NCI-H526 treated with DMSO at 0.1 percent for 48 hours (cell line): ENCODE data around the gene ASGR2.
A peak's percentile ranks its signal among the peaks of the same experiment; 100 is the strongest.
"Not testable (repeated sequence)": the region's sequence is repeated elsewhere in the genome, so short reads cannot be mapped to it uniquely, and the experiment has no call there.

Experiments used
- DNase-seq: peaks from one replicate; lab custom pipeline; 2025; lab: John Stamatoyannopoulos, UW

Gene ASGR2

GRCh38 chr17:7114241-7114874, at the start of gene ASGR2:
Gene ASGR2 (minus strand): TSS chr17:7114822. CDS start chr17:7114240, 582 bp downstream.
- DNase-seq, result no peak

- DNase-seq, result not testable (repeated sequence)
Observed at GRCh38 chr17:7159571-7159970, 44.9 kb upstream of the ASGR2 start.

GRCh38 chr17:7158424-7158823, 43.8 kb upstream of the ASGR2 start:
- not testable (repeated sequence) for DNase-seq

- no peak for DNase-seq
Observed at GRCh38 chr17:7156342-7156940, 41.8 kb upstream of the ASGR2 start.

GRCh38 chr17:7147772-7148171, 33.1 kb upstream of the ASGR2 start:
- DNase-seq, result no peak

GRCh38 chr17:7146115-7146514, 31.5 kb upstream of the ASGR2 start:
- DNase-seq, result no peak

GRCh38 chr17:7144213-7144612, 29.6 kb upstream of the ASGR2 start:
- DNase-seq, result no peak

- DNase-seq, result peak; percentile 15
Observed at GRCh38 chr17:7141824-7142223, 27.2 kb upstream of the ASGR2 start.

GRCh38 chr17:7139400-7139799, 24.8 kb upstream of the ASGR2 start:
- DNase-seq, result no peak

- no peak for DNase-seq
Observed at GRCh38 chr17:7138800-7139381, 24.3 kb upstream of the ASGR2 start.

GRCh38 chr17:7137171-7137943, 22.7 kb upstream of the ASGR2 start:
- no peak for DNase-seq

GRCh38 chr17:7136266-7136877, 21.8 kb upstream of the ASGR2 start:
- peak; percentile 29 for DNase-seq

- DNase-seq, result no peak
Observed at GRCh38 chr17:7133916-7134315, 19.3 kb upstream of the ASGR2 start.

GRCh38 chr17:7133424-7133823, 18.8 kb upstream of the ASGR2 start:
- no peak for DNase-seq

GRCh38 chr17:7132511-7133094, 18.0 kb upstream of the ASGR2 start:
- DNase-seq, result no peak

GRCh38 chr17:7131423-7131791, 16.8 kb upstream of the ASGR2 start:
- no peak for DNase-seq

GRCh38 chr17:7130621-7131422, 16.2 kb upstream of the ASGR2 start:
- no peak for DNase-seq

- DNase-seq, result no peak
Observed at GRCh38 chr17:7129311-7129710, 14.7 kb upstream of the ASGR2 start.

GRCh38 chr17:7128160-7128559, 13.5 kb upstream of the ASGR2 start:
- no peak for DNase-seq

- DNase-seq, result not testable (repeated sequence)
Observed at GRCh38 chr17:7127501-7127900, 12.9 kb upstream of the ASGR2 start.

GRCh38 chr17:7126386-7126785, 11.8 kb upstream of the ASGR2 start:
- not testable (repeated sequence) for DNase-seq
